ENCODE data around the gene TNNT2.

DNA sequence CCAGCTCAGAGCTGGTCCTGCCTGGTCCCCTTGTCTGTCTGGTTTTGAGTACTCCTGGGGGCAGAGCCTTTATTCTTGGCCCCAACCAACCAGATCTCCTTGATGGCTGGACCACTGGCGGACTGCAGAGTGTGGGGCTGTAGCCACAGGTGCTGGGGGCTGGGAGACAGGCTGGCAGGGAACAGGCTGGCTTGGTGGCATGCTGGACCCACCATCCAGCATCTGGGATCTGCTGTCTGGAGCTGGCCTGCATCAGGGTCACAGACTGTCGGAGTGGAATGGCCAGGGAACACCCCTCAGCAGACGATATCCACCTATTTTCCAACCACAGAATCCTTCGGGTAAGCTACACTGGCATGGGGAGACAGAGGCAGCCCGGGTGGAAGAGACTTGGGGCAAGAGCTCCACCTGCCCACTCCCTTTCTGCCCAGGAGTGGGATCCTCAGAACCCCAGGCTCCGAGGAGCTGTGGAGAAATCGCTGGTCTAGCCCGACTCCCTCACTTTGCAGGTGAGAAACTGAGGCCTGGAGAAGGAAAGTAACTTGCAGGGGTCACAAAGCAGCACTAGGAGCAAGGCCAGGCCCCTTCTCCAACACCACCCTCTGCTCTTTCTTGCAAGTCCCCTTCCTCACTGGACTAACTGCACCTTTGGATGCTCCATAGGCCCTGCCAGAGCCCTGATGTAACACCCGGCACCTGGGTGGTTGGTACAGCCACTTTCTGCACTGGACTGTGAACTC lies 40.6 kb downstream of the TNNT2 start:
- no peak for TF ChIP-seq CTCF (IDR thresholded peaks at IDR 0.05)
- TF ChIP-seq POLR2A (IDR thresholded peaks at IDR 0.05) = no peak

Measured in stomach (tissue), 4 donors.